ENCODE measurements around the gene ADAM30. TPM values are rescaled to one million over a fixed set of nuclear protein-coding genes. Genes with fewer than 3 reads are reported as not detected.

Gene ADAM30
- total and polyA plus RNA-seq, 10 donors, result not detected

DNA sequence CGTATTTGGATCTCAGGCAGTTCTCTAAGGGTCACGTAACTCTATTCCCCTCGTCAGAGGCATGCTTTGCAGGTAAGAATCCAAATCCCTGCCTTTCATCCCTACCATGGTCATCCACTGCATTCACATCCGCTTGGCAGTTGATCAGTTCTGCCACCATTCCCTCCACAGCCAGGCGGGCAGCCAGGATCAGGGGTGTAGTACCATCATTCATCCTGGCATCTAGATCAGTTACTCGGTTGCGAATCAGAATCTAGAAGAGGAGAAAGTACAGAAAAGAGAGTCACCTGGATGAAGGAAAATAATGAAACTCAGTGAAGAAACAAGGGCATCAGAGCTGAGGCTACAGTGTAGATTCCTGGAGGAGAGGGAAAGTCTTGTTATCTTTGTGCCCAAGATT is 22.0 kb upstream of the ADAM30 start:
- no peaks in the 10 kb centered on the region for H3K9me3 ChIP-seq
- peaks cover 9 to 100% (median 97%) of the 10 kb centered on the region in 6 donors for H3K36me3 ChIP-seq
- intact Hi-C loops (cut with DNase I; ENCODE audit: low total_unique reads), result no loop called here
- H3K27me3 ChIP-seq (replicated peaks in 1 of 7), result no peaks in the 10 kb centered on the region
- H3K4me3 ChIP-seq, result no peak overlapping the region
- no peaks in the 10 kb centered on the region for H3K4me1 ChIP-seq
- DNase-seq, result no peak
- no peak overlapping the region for H3K27ac ChIP-seq
- TF ChIP-seq, protein P1, sequence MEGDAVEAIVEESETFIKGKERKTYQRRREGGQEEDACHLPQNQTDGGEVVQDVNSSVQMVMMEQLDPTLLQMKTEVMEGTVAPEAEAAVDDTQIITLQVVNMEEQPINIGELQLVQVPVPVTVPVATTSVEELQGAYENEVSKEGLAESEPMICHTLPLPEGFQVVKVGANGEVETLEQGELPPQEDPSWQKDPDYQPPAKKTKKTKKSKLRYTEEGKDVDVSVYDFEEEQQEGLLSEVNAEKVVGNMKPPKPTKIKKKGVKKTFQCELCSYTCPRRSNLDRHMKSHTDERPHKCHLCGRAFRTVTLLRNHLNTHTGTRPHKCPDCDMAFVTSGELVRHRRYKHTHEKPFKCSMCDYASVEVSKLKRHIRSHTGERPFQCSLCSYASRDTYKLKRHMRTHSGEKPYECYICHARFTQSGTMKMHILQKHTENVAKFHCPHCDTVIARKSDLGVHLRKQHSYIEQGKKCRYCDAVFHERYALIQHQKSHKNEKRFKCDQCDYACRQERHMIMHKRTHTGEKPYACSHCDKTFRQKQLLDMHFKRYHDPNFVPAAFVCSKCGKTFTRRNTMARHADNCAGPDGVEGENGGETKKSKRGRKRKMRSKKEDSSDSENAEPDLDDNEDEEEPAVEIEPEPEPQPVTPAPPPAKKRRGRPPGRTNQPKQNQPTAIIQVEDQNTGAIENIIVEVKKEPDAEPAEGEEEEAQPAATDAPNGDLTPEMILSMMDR (IDR thresholded peaks at IDR 0.05 in 8 of 11, conservative IDR thresholded peaks at IDR 0.05 in 3 of 11), result no peak
- TF ChIP-seq POLR2AphosphoS5 (IDR thresholded peaks at IDR 0.05), result no peak
- no peak for TF ChIP-seq POLR2A (IDR thresholded peaks at IDR 0.05)
- 94 to 97% (median 96%) methylated on average over 7 of the region's 7 CpGs for WGBS, 5 donors

DNA sequence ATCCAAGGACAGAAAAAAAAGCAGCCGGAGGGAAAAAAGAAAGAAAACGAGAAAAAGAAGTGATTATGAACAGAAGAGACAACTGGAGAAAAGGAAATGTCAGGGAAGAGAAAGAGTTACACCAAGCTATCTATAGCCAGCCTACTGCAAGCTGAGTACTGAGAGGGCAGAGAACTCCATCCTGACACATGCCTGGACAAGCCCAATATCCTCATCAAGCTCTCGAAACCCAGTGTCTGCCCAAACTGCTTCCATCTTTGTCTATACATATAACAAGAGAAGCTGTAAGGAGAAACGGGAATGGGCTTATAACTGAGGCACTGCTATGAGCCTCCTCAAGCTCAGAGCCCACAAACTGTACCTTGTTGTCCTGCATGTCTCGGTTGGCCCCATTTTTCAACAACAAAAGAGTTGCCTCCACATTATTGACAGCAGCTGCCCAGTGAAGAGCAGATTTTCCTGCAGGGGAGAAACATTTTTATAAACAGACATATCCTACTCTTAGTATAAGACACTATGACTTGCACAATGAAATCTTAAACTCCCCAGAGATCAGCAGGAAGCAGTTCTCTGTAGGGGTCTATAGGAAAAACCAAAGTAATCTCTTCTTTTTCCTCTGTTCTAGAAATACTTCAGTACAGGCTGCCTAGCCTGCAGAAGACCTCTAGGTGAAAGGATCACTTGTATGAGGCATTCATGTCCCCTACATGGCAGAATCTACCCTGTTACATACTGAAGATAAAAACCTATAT is 21.2 kb upstream of the ADAM30 start:
- no peak for DNase-seq
- intact Hi-C loops (cut with DNase I; ENCODE audit: low total_unique reads), result no loop called here
- Histone ChIP-seq H3K27me3 (replicated peaks in 1 of 7) (no peaks in the 10 kb centered on the region), H3K9me3 (no peaks in the 10 kb centered on the region), H3K4me1 (no peaks in the 10 kb centered on the region), H3K4me3 (no peak overlapping the region), H3K36me3 (peaks cover 9 to 100% (median 88%) of the 10 kb centered on the region in 6 donors), H3K27ac (no peak overlapping the region)
- WGBS, 5 donors, result 80 to 95% (median 83%) methylated on average over 5 of the region's 5 CpGs
- TF ChIP-seq, protein P1 (IDR thresholded peaks at IDR 0.05 in 8 of 11, conservative IDR thresholded peaks at IDR 0.05 in 3 of 11), result no peak
- no peak for TF ChIP-seq POLR2A (IDR thresholded peaks at IDR 0.05)
- TF ChIP-seq POLR2AphosphoS5 (IDR thresholded peaks at IDR 0.05), result no peak

DNA sequence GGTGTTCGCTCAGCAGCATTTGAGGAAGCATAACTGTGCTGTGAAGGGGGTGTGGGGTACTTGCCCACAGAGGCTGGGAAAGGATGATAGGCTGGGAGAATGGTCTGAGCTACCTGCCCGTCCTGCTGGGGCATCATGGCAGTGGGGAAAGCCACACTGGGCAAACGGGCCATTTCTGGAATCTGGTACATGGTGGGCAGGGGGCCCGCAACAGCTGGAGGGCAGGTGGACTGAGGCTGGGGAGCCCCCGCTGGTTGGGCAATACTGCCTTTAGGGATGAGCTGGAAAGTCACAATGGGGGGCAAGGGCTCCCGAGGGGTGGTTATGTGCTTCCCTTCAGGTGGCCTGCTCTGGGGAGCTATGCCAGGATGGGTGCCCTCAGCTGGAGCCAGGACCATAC is 19.2 kb upstream of the ADAM30 start:
- TF ChIP-seq POLR2AphosphoS5 (IDR thresholded peaks at IDR 0.05), result peak in 1 of 3 donors; percentile 57
- TF ChIP-seq, protein P1 (IDR thresholded peaks at IDR 0.05 in 8 of 11, conservative IDR thresholded peaks at IDR 0.05 in 3 of 11), result no peak
- peaks cover 4 to 93% (median 73%) of the 10 kb centered on the region in 6 donors for H3K36me3 ChIP-seq
- no peaks in the 10 kb centered on the region for H3K4me1 ChIP-seq
- intact Hi-C loops (cut with DNase I; ENCODE audit: low total_unique reads), result no loop called here
- no peak overlapping the region for H3K27ac ChIP-seq
- no peaks in the 10 kb centered on the region for H3K27me3 ChIP-seq (replicated peaks in 1 of 7)
- WGBS, 5 donors, result 94 to 97% (median 94%) methylated on average over 6 of the region's 6 CpGs
- H3K9me3 ChIP-seq, result no peaks in the 10 kb centered on the region
- no peak for DNase-seq
- no peak overlapping the region for H3K4me3 ChIP-seq

DNA sequence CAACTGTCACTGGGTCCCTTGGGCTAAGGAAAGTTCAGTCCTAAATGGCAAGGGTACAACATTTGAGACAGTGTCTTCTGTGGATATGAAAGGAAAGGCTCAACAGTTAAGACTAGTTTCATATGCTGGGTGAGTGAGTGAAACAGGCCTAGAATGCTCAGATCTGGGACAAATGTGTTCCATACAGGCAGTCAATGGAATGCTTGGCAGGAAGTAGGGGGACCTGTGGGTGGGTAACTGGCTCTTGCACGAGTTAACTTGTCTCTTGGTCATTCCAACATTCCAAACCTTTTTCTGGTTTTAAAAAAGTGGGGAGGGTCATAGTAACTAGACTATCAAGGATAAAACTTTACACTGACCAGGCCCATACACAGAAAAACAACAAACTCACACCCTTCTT is 17.8 kb upstream of the ADAM30 start:
- no peak for TF ChIP-seq POLR2A (IDR thresholded peaks at IDR 0.05)
- TF ChIP-seq, protein P1 (IDR thresholded peaks at IDR 0.05 in 8 of 11, conservative IDR thresholded peaks at IDR 0.05 in 3 of 11), result no peak
- no peak for TF ChIP-seq POLR2AphosphoS5 (IDR thresholded peaks at IDR 0.05)
- Histone ChIP-seq H3K4me1 (no peaks in the 10 kb centered on the region), H3K36me3 (peaks cover 4 to 79% (median 60%) of the 10 kb centered on the region in 6 donors), H3K27me3 (replicated peaks in 1 of 7) (no peaks in the 10 kb centered on the region), H3K27ac (no peak overlapping the region), H3K9me3 (no peaks in the 10 kb centered on the region), H3K4me3 (no peak overlapping the region)
- WGBS, 5 donors, result 68 to 78% (median 74%) methylated on average over 1 of the region's 1 CpG
- intact Hi-C loops (cut with DNase I; ENCODE audit: low total_unique reads), result no loop called here
- no peak for DNase-seq

All from spleen (tissue), 11 donors.